ENCODE data around the gene SMG1.
"Not testable (repeated sequence)": the region's sequence is repeated elsewhere in the genome, so short reads cannot be mapped to it uniquely, and the experiment has no call there.

Gene SMG1

GRCh38 chr16:18796377-18796776 lies 129.8 kb downstream of the SMG1 start:
- DNase-seq: no peak

GRCh38 chr16:18792836-18793433 lies 133.3 kb downstream of the SMG1 start:
- DNase-seq: no peak

- DNase-seq: peak; percentile 88
Measured at GRCh38 chr16:18789850-18790706, 136.1 kb downstream of the SMG1 start, which contains the start of gene RPS15A. Gene RPS15A (minus strand): TSS chr16:18790334. CDS start chr16:18789113, 1,221 bp downstream.

GRCh38 chr16:18789515-18789849 lies 136.7 kb downstream of the SMG1 start:
- no peak for DNase-seq

- no peak for DNase-seq
Measured at GRCh38 chr16:18788828-18789514, 137.2 kb downstream of the SMG1 start.

- no peak for DNase-seq
Measured at GRCh38 chr16:18784917-18785623, 141.1 kb downstream of the SMG1 start.

- no peak for DNase-seq
Measured at GRCh38 chr16:18783430-18784341, 142.5 kb downstream of the SMG1 start.

GRCh38 chr16:18782697-18783429 lies 143.3 kb downstream of the SMG1 start:
- DNase-seq: no peak

GRCh38 chr16:18781232-18781631 lies 145.0 kb downstream of the SMG1 start:
- DNase-seq: not testable (repeated sequence)

GRCh38 chr16:18780460-18781026 lies 145.7 kb downstream of the SMG1 start:
- DNase-seq: not testable (repeated sequence)

- not testable (repeated sequence) for DNase-seq
Measured at GRCh38 chr16:18777664-18778063, 148.5 kb downstream of the SMG1 start.

- not testable (repeated sequence) for DNase-seq
Measured at GRCh38 chr16:18776334-18776733, 149.9 kb downstream of the SMG1 start.

- not testable (repeated sequence) for DNase-seq
Measured at GRCh38 chr16:18774651-18775050, 151.6 kb downstream of the SMG1 start.

- DNase-seq: not testable (repeated sequence)
Measured at GRCh38 chr16:18772171-18772570, 154.0 kb downstream of the SMG1 start.

- DNase-seq: not testable (repeated sequence)
Measured at GRCh38 chr16:18770336-18770962, 155.8 kb downstream of the SMG1 start.

GRCh38 chr16:18767217-18767616 lies 159.0 kb downstream of the SMG1 start:
- DNase-seq: not testable (repeated sequence)

GRCh38 chr16:18762713-18763112 lies 163.5 kb downstream of the SMG1 start:
- DNase-seq: not testable (repeated sequence)

- peak; percentile 29 for DNase-seq
Measured at GRCh38 chr16:18759598-18760520, 166.3 kb downstream of the SMG1 start.

All from stimulated activated CD4-positive, alpha-beta T cell treated with anti-CD3 and anti-CD28 coated beads, Interleukin-4, amount 100 ng/mL, for 1 hour (primary cell).